ENCODE data around the gene TTLL10.

The TTLL10 gene

GRCh38 chr1:1173061-1173792, 453 bp upstream of the TTLL10 start:
- DNase-seq = no peak

GRCh38 chr1:1175221-1176062, 1.8 kb downstream of the TTLL10 start:
- DNase-seq = peak; percentile 54

GRCh38 chr1:1176063-1176761, 2.5 kb downstream of the TTLL10 start:
- DNase-seq = peak; percentile 38

- DNase-seq = no peak
Observed at GRCh38 chr1:1176931-1177330, 3.3 kb downstream of the TTLL10 start.

- no peak for DNase-seq
Observed at GRCh38 chr1:1177452-1178206, 3.9 kb downstream of the TTLL10 start.

- no peak for DNase-seq
Observed at GRCh38 chr1:1178794-1179331, 5.2 kb downstream of the TTLL10 start.

GRCh38 chr1:1179346-1179982, 5.8 kb downstream of the TTLL10 start:
- DNase-seq = no peak

GRCh38 chr1:1179983-1180861, 6.5 kb downstream of the TTLL10 start:
- DNase-seq = no peak

- no peak for DNase-seq
Observed at GRCh38 chr1:1181129-1181937, 7.7 kb downstream of the TTLL10 start.

GRCh38 chr1:1181938-1182410, 8.3 kb downstream of the TTLL10 start:
- no peak for DNase-seq

- no peak for DNase-seq
Observed at GRCh38 chr1:1182491-1183220, 9.0 kb downstream of the TTLL10 start.

- no peak for DNase-seq
Observed at GRCh38 chr1:1183221-1183747, 9.6 kb downstream of the TTLL10 start.

- DNase-seq = no peak
Observed at GRCh38 chr1:1183833-1184775, 10.4 kb downstream of the TTLL10 start.

- DNase-seq = no peak
Observed at GRCh38 chr1:1185101-1185765, 11.6 kb downstream of the TTLL10 start.

GRCh38 chr1:1187938-1188337, 14.3 kb downstream of the TTLL10 start:
- DNase-seq = no peak

- DNase-seq = no peak
Observed at GRCh38 chr1:1189111-1189510, 15.4 kb downstream of the TTLL10 start.

- no peak for DNase-seq
Observed at GRCh38 chr1:1191734-1192133, 18.1 kb downstream of the TTLL10 start.

Data from NCI-H1436 (cell line).